Camera-type eye (tissue), 1 donor: ENCODE data around the gene HYAL4. TPM values are rescaled to one million over a fixed set of nuclear protein-coding genes. Genes with fewer than 3 reads are reported as not detected.

ENCODE experiments used
- total RNA-seq: library from RNA; depleted of rRNA; stranded (reverse); fragments of >200 nt; gene quantifications from one replicate; pipeline ENCODE4 v1.2.3, GENCODE V29; 2014

The HYAL4 gene, protein sequence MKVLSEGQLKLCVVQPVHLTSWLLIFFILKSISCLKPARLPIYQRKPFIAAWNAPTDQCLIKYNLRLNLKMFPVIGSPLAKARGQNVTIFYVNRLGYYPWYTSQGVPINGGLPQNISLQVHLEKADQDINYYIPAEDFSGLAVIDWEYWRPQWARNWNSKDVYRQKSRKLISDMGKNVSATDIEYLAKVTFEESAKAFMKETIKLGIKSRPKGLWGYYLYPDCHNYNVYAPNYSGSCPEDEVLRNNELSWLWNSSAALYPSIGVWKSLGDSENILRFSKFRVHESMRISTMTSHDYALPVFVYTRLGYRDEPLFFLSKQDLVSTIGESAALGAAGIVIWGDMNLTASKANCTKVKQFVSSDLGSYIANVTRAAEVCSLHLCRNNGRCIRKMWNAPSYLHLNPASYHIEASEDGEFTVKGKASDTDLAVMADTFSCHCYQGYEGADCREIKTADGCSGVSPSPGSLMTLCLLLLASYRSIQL
- not detected for total RNA-seq

DNA sequence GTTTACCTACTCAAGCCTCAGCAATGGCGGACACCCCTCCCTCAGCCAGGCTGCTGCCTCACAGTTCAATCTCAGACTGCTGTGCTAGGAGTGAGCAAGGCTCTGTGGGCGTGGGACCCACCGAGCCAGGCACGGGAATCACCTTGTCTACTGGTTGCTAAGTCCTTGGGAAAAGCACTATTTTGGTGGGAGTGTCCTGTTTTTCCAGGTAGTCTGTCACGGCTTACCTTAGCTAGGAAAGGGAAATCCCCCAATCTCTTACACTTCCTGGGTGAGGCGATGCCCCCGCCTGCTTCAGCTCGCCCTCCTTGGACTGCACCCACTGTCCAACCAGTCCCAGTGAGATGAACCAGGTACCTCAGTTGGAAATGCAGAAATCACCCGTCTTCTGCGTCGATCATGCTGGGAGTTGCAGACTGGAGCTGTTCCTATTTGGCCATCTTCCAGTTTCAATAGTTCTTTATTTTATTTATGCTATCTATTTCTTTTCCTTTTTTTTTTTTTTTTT lies at the start of gene HYAL4:
Gene HYAL4, plus strand, starts transcription at position 458 of the 508 bp plus-strand sequence. CDS start 23,105 bp downstream, outside the sequence.

DNA sequence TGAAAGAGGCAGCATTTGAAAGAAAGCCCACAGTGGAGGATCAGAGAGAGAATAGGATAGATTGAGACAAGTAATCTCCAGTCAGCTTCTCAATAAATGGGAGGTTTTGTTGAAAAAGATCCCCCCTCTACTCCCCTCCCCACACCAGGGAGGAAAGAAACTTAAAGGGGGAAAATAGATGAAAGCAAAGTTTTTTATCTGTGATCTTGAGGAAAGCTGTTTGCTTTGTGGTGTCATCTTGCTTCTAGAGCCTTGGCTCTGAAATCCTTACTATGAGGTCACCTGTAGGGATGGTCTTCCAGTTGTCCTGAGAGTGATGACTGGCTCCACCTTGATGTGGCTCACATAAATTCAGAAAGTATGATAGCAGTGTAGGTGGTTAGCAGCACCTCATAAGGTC lies 80.0 kb downstream of the HYAL4 start, which contains the start of gene SPAM1:
Gene SPAM1, plus strand, starts transcription at position 301 of the 400 bp plus-strand sequence. CDS start 28,330 bp downstream, outside the sequence.

Other genes with a start within 250 kb of the HYAL4 start
- not detected for gene ASB15, start 243.3 kb upstream of the HYAL4 start, total RNA-seq
- gene LMOD2, start 189.3 kb upstream of the HYAL4 start, total RNA-seq: 6.0 TPM
- 41.5 TPM for gene WASL, start 96.2 kb upstream of the HYAL4 start, total RNA-seq
- not detected for gene SPAM1, start 80.1 kb downstream of the HYAL4 start, total RNA-seq
- 1.9 TPM for gene TMEM229A, start 187.9 kb downstream of the HYAL4 start, total RNA-seq